Testis (tissue), 2 donors: Measurements from ENCODE around the gene SPESP1.

Source experiments
- POLR2A ChIP-seq: fragments of 450-650 bp; IDR thresholded peaks from one replicate; pipeline ENCODE4 v1.6.1; 2017; ENCODE audit warnings: antibody characterized with exemption, mild to moderate bottlenecking, moderate library complexity
- TF ChIP-seq, protein P1 (sequence below), 3 experiments: fragments of 450-650 bp in 2 of 3; fragments of 200-600 bp in 1 of 3; sonication (generic) in 1 of 3; IDR thresholded peaks; one replicate each; pipeline ENCODE4 v1.5.1; 2016 to 2019; ENCODE audit warnings: antibody characterized with exemption in 3 of 3, mild to moderate bottlenecking in 2 of 3, moderate library complexity in 1 of 3

DNA sequence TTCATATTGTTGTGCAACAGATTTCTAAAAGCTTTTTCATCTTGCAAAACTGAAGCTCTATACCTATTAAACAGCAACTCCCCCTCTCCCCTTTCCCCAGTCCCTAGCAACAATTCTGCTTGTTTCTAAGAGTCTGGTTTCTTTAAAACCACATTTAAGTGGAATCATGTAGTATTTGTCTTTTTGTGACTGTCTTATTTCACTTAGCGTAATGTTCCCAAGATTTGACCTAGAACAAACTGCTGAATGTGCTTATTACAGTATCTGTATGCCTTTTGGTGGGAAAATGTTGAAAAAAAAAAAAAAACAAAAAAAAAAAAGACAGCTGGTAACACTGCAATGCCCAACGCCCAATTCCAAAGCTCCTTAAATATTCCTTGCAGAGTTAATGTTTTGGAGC lies 19.5 kb upstream of the SPESP1 start:
- TF ChIP-seq, protein P1, sequence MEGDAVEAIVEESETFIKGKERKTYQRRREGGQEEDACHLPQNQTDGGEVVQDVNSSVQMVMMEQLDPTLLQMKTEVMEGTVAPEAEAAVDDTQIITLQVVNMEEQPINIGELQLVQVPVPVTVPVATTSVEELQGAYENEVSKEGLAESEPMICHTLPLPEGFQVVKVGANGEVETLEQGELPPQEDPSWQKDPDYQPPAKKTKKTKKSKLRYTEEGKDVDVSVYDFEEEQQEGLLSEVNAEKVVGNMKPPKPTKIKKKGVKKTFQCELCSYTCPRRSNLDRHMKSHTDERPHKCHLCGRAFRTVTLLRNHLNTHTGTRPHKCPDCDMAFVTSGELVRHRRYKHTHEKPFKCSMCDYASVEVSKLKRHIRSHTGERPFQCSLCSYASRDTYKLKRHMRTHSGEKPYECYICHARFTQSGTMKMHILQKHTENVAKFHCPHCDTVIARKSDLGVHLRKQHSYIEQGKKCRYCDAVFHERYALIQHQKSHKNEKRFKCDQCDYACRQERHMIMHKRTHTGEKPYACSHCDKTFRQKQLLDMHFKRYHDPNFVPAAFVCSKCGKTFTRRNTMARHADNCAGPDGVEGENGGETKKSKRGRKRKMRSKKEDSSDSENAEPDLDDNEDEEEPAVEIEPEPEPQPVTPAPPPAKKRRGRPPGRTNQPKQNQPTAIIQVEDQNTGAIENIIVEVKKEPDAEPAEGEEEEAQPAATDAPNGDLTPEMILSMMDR (IDR thresholded peaks at IDR 0.05): no peak
- no peak for TF ChIP-seq POLR2A
